Endothelial cell of umbilical vein (primary cell): ENCODE data around the gene BIRC2. TPM values are rescaled to one million over a fixed set of nuclear protein-coding genes. Genes with fewer than 3 reads are reported as not detected.

Source experiments
- BruUV-seq: library from RNA; stranded (reverse); fragments of 400-500 nt; replicated peaks from 2 replicates; lab custom pipeline; 2021; lab: Mats Ljungman, UMichigan
- CTCF ChIA-PET: fragments of 300-600, 350-600 bp; sonication (Branson Sonifier 250); formaldehyde crosslinking; loops from one replicate; lab custom pipeline; 2021; ENCODE audit warnings: antibody characterized with exemption, inconsistent platforms; lab: Charles Lee
- POLR2A ChIA-PET: fragments of 300-600, 350-600 bp; sonication (Branson Sonifier 250); formaldehyde crosslinking; loops from one replicate; lab custom pipeline; 2021; ENCODE audit warnings: antibody characterized with exemption, inconsistent platforms; lab: Charles Lee
- DNase-seq: peaks from one replicate; pipeline ENCODE4 v3.0.0-alpha.2; 2011; ENCODE audit warnings: low read depth, low spot score
- FAIRE-seq: peaks from 2 replicates; lab custom pipeline; 2011; peaks lifted over from hg19 to GRCh38; lab: Jason Lieb, UNC
- H2AFZ ChIP-seq: 2 replicates; pipeline ENCODE4 v1.6.0; 2012; ENCODE audit warnings: low read depth, low read length, control low read depth, inconsistent platforms
- H3K27ac ChIP-seq: 2 replicates; pipeline ENCODE4 v1.5.1; 2011; ENCODE audit warnings: low read depth, mild to moderate bottlenecking, control low read depth, low read length, moderate library complexity; ENCODE audit not compliant: insufficient read depth
- H3K27me3 ChIP-seq, 2 experiments: 2 replicates each; pipeline versions ENCODE4 v1.6.0 to v1.6.1; 2011; ENCODE audit warnings: low read length in 2 of 2, mixed read lengths in 1 of 2; ENCODE audit not compliant: control insufficient read depth in 2 of 2, insufficient read depth in 2 of 2
- H3K36me3 ChIP-seq, 2 experiments: 2 replicates in 1 of 2; 3 replicates in 1 of 2; pipeline ENCODE4 v1.5.1; 2011; ENCODE audit warnings: low read length in 2 of 2, mild to moderate bottlenecking in 1 of 2, moderate library complexity in 1 of 2; ENCODE audit not compliant: control insufficient read depth in 2 of 2, insufficient read depth in 2 of 2; ENCODE audit errors: extremely low read depth in 1 of 2
- H3K4me1 ChIP-seq: 3 replicates; pipeline ENCODE4 v1.5.1; 2011; ENCODE audit warnings: mild to moderate bottlenecking, low read length; ENCODE audit not compliant: control insufficient read depth, insufficient read depth; ENCODE audit errors: extremely low read depth
- H3K4me2 ChIP-seq: 2 replicates; pipeline ENCODE4 v1.6.1; 2011; ENCODE audit warnings: low read length, control low read depth, mixed read lengths; ENCODE audit not compliant: insufficient read depth
- H3K4me3 ChIP-seq, 3 experiments: fragments of 200-600 bp in 1 of 3; sonication (generic), shearing (Covaris generic) in 1 of 3; replicated peaks in 1 of 3; 2 replicates each; pipeline ENCODE4 v1.5.1; 2011 to 2016; ENCODE audit warnings: control low read depth in 3 of 3, low read length in 3 of 3, mild to moderate bottlenecking in 2 of 3, inconsistent platforms in 1 of 3, low read depth in 1 of 3, moderate library complexity in 1 of 3; ENCODE audit not compliant: insufficient read depth in 1 of 3
- H3K79me2 ChIP-seq: 2 replicates; pipeline ENCODE4 v1.6.0; 2012; ENCODE audit warnings: low read length, inconsistent platforms; ENCODE audit not compliant: control insufficient read depth, insufficient read depth
- H3K9ac ChIP-seq: replicated peaks from 2 replicates; pipeline ENCODE3; 2011; ENCODE audit warnings: low read length, control low read depth; ENCODE audit not compliant: insufficient read depth; ENCODE audit errors: extremely low read depth
- H3K9me1 ChIP-seq: replicated peaks from 3 replicates; pipeline ENCODE4 v1.6.0; 2011; ENCODE audit warnings: mild to moderate bottlenecking, low read length; ENCODE audit not compliant: control insufficient read depth, insufficient read depth; ENCODE audit errors: extremely low read depth
- H3K9me3 ChIP-seq: replicated peaks from 2 replicates; pipeline ENCODE4 v1.5.1; 2012; ENCODE audit warnings: low read length, inconsistent platforms; ENCODE audit not compliant: control insufficient read depth, insufficient read depth
- H4K20me1 ChIP-seq: replicated peaks from 2 replicates; pipeline ENCODE3; 2011; ENCODE audit warnings: mild to moderate bottlenecking, low read length; ENCODE audit not compliant: control insufficient read depth, insufficient read depth; ENCODE audit errors: extremely low read depth
- EZH2 ChIP-seq: IDR thresholded peaks from 2 replicates; pipeline ENCODE4 v1.6.1; 2012; ENCODE audit warnings: borderline replicate concordance, low read depth, mild to moderate bottlenecking, moderate library complexity, low read length, inconsistent platforms; ENCODE audit not compliant: severe bottlenecking
- FOS ChIP-seq: IDR thresholded peaks from 2 replicates; pipeline ENCODE4 v1.6.1; 2011; ENCODE audit warnings: mild to moderate bottlenecking, low read length, moderate library complexity, borderline replicate concordance; ENCODE audit not compliant: insufficient read depth
- GATA2 ChIP-seq: IDR thresholded peaks from 2 replicates; pipeline ENCODE4 v1.7.0; 2011; ENCODE audit warnings: low read depth, mild to moderate bottlenecking, moderate library complexity, mixed read lengths, low read length; ENCODE audit not compliant: insufficient read length, insufficient read depth
- JUN ChIP-seq: IDR thresholded peaks from 2 replicates; pipeline ENCODE4 v1.6.1; 2011; ENCODE audit warnings: borderline replicate concordance, low read depth; ENCODE audit not compliant: insufficient read length, insufficient read depth
- MAX ChIP-seq: IDR thresholded peaks from 2 replicates; pipeline ENCODE4 v1.6.1; 2011; ENCODE audit not compliant: insufficient read depth, insufficient read length
- MYC ChIP-seq: IDR thresholded peaks from one replicate; pipeline ENCODE4 v1.6.1; 2011; ENCODE audit warnings: mild to moderate bottlenecking, low read depth, low read length
- POLR2A ChIP-seq: IDR thresholded peaks from 2 replicates; pipeline ENCODE4 v1.6.1; 2012; ENCODE audit warnings: low read depth, mild to moderate bottlenecking, control low read depth, low read length
- POLR2AphosphoS5 ChIP-seq: IDR thresholded peaks from 2 replicates; pipeline ENCODE4 v1.6.1; 2012; ENCODE audit warnings: low read depth, mild to moderate bottlenecking, control low read depth, low read length, moderate library complexity; ENCODE audit not compliant: insufficient read depth
- dilution Hi-C: fragments of 300-500 bp; cut with MboI; formaldehyde crosslinking; loops from one replicate; pipeline ENCODE4 v1.15.0; 2019; ENCODE audit warnings: low sequenced_read_pairs; ENCODE audit not compliant: extremely low pct_ligation_motif_present
- intact Hi-C: fragments of 100-400 bp; cut with micrococcal nuclease; formaldehyde crosslinking; loops from one replicate; pipeline ENCODE4 v1.10.0; 2022
- polyA plus RNA-seq, 4 experiments: library from polyadenylated mRNA; depleted of rRNA in 3 of 4; stranded (reverse) in 3 of 4; unstranded in 1 of 4; fragments of >200 nt; gene quantifications; 2 replicates each; pipeline versions ENCODE4 v1.2.1 to v1.2.3, GENCODE V29; 2011 to 2012; ENCODE audit warnings: missing spikeins in 1 of 4
- total RNA-seq: library from RNA; stranded (reverse); gene quantifications from 2 replicates; pipeline ENCODE4 v1.2.3, GENCODE V29; 2021
- TF ChIP-seq, protein P1 (sequence below), 2 donors: IDR thresholded peaks; 1 replicate in 1 of 2; 2 replicates in 1 of 2; pipeline ENCODE4 v1.5.1; 2011; ENCODE audit warnings: low read length in 2 of 2, mild to moderate bottlenecking in 2 of 2, moderate library complexity in 2 of 2, control low read depth in 1 of 2, inconsistent platforms in 1 of 2, low read depth in 1 of 2; ENCODE audit not compliant: insufficient read depth in 1 of 2; ENCODE audit errors: extremely low read depth in 1 of 2

Gene BIRC2
- total and polyA plus RNA-seq, 2 donors (not counting 3 experiments of a cell fraction or from before 2014, with no cell fraction given) = 42.8 to 47.3 TPM

DNA sequence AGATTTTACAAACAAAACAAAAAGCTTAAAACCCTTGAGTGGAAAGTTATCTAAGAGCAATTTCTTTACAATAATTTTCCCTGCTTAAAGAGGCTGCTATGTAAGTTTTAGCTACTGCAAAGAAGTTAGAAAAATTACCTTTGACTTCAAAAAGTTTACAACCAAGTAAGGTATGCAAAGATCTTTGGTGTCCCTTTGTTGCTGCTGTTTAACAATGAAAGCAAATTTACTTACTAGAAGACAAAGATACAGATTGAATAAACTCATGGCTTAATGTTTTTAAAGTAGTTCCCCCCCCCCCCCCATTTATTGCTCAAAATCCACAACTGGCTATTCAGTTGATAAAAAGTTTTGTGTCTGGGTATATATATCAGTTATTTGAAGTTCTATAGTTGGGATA is 79.6 kb downstream of the BIRC2 start:
- DNase-seq (no peak), FAIRE-seq (no peak)
- H4K20me1 ChIP-seq = no peaks in the 10 kb centered on the region
- CTCF ChIA-PET = interaction anchor here (0.7 to 2.1 kb wide), 6 partner anchors 12 to 1866 kb away, joined by 3 to 6 read pairs (median 4); no protein-coding TSS in a partner anchor
- H3K79me2 ChIP-seq = peaks cover 76% of the 10 kb centered on the region
- no peaks in the 10 kb centered on the region for H3K9me1 ChIP-seq
- BruUV-seq = no TSS peak
- H3K4me2 ChIP-seq = no peak overlapping the region
- no peak overlapping the region for H3K9ac ChIP-seq
- intact Hi-C loops (no loop called here), dilution Hi-C loops (no loop called here)
- no peaks in the 10 kb centered on the region for H3K27me3 ChIP-seq
- no peak overlapping the region for H3K4me3 ChIP-seq
- H3K27ac ChIP-seq = no peak overlapping the region
- H3K4me1 ChIP-seq = no peaks in the 10 kb centered on the region
- POLR2A ChIA-PET = interaction anchor here (0.6 kb wide), 1 partner anchor 631 kb away, joined by 4 read pairs; no protein-coding TSS in a partner anchor
- no peaks in the 10 kb centered on the region for H3K36me3 ChIP-seq
- TF ChIP-seq, protein P1, sequence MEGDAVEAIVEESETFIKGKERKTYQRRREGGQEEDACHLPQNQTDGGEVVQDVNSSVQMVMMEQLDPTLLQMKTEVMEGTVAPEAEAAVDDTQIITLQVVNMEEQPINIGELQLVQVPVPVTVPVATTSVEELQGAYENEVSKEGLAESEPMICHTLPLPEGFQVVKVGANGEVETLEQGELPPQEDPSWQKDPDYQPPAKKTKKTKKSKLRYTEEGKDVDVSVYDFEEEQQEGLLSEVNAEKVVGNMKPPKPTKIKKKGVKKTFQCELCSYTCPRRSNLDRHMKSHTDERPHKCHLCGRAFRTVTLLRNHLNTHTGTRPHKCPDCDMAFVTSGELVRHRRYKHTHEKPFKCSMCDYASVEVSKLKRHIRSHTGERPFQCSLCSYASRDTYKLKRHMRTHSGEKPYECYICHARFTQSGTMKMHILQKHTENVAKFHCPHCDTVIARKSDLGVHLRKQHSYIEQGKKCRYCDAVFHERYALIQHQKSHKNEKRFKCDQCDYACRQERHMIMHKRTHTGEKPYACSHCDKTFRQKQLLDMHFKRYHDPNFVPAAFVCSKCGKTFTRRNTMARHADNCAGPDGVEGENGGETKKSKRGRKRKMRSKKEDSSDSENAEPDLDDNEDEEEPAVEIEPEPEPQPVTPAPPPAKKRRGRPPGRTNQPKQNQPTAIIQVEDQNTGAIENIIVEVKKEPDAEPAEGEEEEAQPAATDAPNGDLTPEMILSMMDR (IDR thresholded peaks at IDR 0.05; ENCODE audit: extremely low read depth in 1 of 2, insufficient read depth in 1 of 2, low read depth in 1 of 2, low read length in 2 of 2) = no peak
- TF ChIP-seq GATA2 = no peak
- no peak for TF ChIP-seq MAX
- TF ChIP-seq EZH2 = no peak
- TF ChIP-seq MYC = no peak
- TF ChIP-seq FOS = no peak
- no peak for TF ChIP-seq POLR2AphosphoS5
- TF ChIP-seq JUN = no peak
- no peak for TF ChIP-seq POLR2A
- H2AFZ ChIP-seq = no peak overlapping the region
- no peaks in the 10 kb centered on the region for H3K9me3 ChIP-seq
